ENCODE data around the gene LZTFL1. TPM values are rescaled to one million over a fixed set of nuclear protein-coding genes. Genes with fewer than 3 reads are reported as not detected.

Gene LZTFL1
- total and polyA plus RNA-seq, 4 donors: 7.7 to 45.1 (median 22.3) TPM

GRCh38 chr3:45782381-45782780 is 59.5 kb downstream of the LZTFL1 start:
- Histone ChIP-seq H3K9ac (ENCODE audit: insufficient read depth in 1 of 2, low read length in 2 of 2) (no peak overlapping the region), H3K27me3 (ENCODE audit: control insufficient read depth in 3 of 3, insufficient read depth in 3 of 3, low read length in 2 of 3) (no peaks in the 10 kb centered on the region), H3K4me3 (no peak overlapping the region), H3K27ac (ENCODE audit: low read depth in 1 of 2, low read length in 1 of 2) (no peak overlapping the region), H3K36me3 (ENCODE audit: control insufficient read depth in 4 of 4, insufficient read depth in 4 of 4, low read length in 4 of 4) (no peaks in the 10 kb centered on the region), H3K4me1 (ENCODE audit: control insufficient read depth in 5 of 5, insufficient read depth in 5 of 5, low read length in 5 of 5) (no peaks in the 10 kb centered on the region), H3K9me3 (ENCODE audit: control insufficient read depth in 4 of 4, insufficient read depth in 3 of 4, low read length in 3 of 4) (peaks cover 0 to 3% (median 0%) of the 10 kb centered on the region in 4 donors)
- no peak for ATAC-seq (ENCODE audit: insufficient read depth, low FRiP score)
- TF ChIP-seq CTCF (IDR thresholded peaks at IDR 0.05; ENCODE audit: control extremely low read depth, extremely low read depth): no peak
- DNase-seq: no peak
- 94 to 95% methylated on average over 3 of the region's 3 CpGs for WGBS, 2 donors

- ATAC-seq (ENCODE audit: insufficient read depth, low FRiP score) (no peak), DNase-seq (no peak)
- Histone ChIP-seq H3K27me3 (ENCODE audit: control insufficient read depth in 3 of 3, insufficient read depth in 3 of 3, low read length in 2 of 3) (no peaks in the 10 kb centered on the region), H3K9ac (ENCODE audit: insufficient read depth in 1 of 2, low read length in 2 of 2) (no peak overlapping the region), H3K9me3 (ENCODE audit: control insufficient read depth in 4 of 4, insufficient read depth in 3 of 4, low read length in 3 of 4) (peaks cover 0 to 3% (median 0%) of the 10 kb centered on the region in 4 donors), H3K36me3 (ENCODE audit: control insufficient read depth in 4 of 4, insufficient read depth in 4 of 4, low read length in 4 of 4) (no peaks in the 10 kb centered on the region), H3K27ac (ENCODE audit: low read depth in 1 of 2, low read length in 1 of 2) (no peak overlapping the region), H3K4me3 (no peak overlapping the region), H3K4me1 (ENCODE audit: control insufficient read depth in 5 of 5, insufficient read depth in 5 of 5, low read length in 5 of 5) (peaks cover 0 to 4% (median 0%) of the 10 kb centered on the region in 5 donors)
- TF ChIP-seq CTCF (IDR thresholded peaks at IDR 0.05; ENCODE audit: control extremely low read depth, extremely low read depth): no peak
- 93 to 96% methylated on average over 12 of the region's 12 CpGs for WGBS, 2 donors
These were observed 60.1 kb downstream of the LZTFL1 start for GRCh38 chr3:45781841-45782240.

- H3K27me3 ChIP-seq (ENCODE audit: control insufficient read depth in 3 of 3, insufficient read depth in 3 of 3, low read length in 2 of 3): no peaks in the 10 kb centered on the region
- peaks cover 0 to 9% (median 3%) of the 10 kb centered on the region in 5 donors for H3K4me1 ChIP-seq (ENCODE audit: control insufficient read depth in 5 of 5, insufficient read depth in 5 of 5, low read length in 5 of 5)
- no peak overlapping the region for H3K9ac ChIP-seq (ENCODE audit: insufficient read depth in 1 of 2, low read length in 2 of 2)
- WGBS, 2 donors: 84 to 91% methylated on average over 5 of the region's 5 CpGs
- TF ChIP-seq CTCF (IDR thresholded peaks at IDR 0.05; ENCODE audit: control extremely low read depth, extremely low read depth): no peak
- H3K4me3 ChIP-seq: no peak overlapping the region
- H3K9me3 ChIP-seq (ENCODE audit: control insufficient read depth in 4 of 4, insufficient read depth in 3 of 4, low read length in 3 of 4): peaks cover 0 to 3% (median 0%) of the 10 kb centered on the region in 4 donors
- no peak for DNase-seq
- H3K36me3 ChIP-seq (ENCODE audit: control insufficient read depth in 4 of 4, insufficient read depth in 4 of 4, low read length in 4 of 4): no peaks in the 10 kb centered on the region
- ATAC-seq (ENCODE audit: insufficient read depth, low FRiP score): no peak
- no peak overlapping the region for H3K27ac ChIP-seq (ENCODE audit: low read depth in 1 of 2, low read length in 1 of 2)
These were observed 60.6 kb downstream of the LZTFL1 start for GRCh38 chr3:45781271-45781670.

Data from lung (tissue), 12 donors.